Omental fat pad (tissue), 4 donors: ENCODE results near the gene HLCS. TPM values are rescaled to one million over a fixed set of nuclear protein-coding genes. Genes with fewer than 3 reads are reported as not detected.
"Not testable (repeated sequence)": the region's sequence is repeated elsewhere in the genome, so short reads cannot be mapped to it uniquely, and the experiment has no call there.

ENCODE experiments used
- ATAC-seq: fragments of 150-250 bp; one replicate; pipeline ENCODE4 v1.9.1; 2016; ENCODE audit warnings: mild to moderate bottlenecking, moderate library complexity; ENCODE audit not compliant: low FRiP score
- DNase-seq: peaks from one replicate; pipeline ENCODE4 v3.0.0-alpha.2; 2019; ENCODE audit warnings: low spot score
- CTCF ChIP-seq, 3 donors: fragments of 450-650 bp; IDR thresholded peaks; one replicate each; pipeline ENCODE4 v1.5.1; 2016 to 2017; ENCODE audit warnings: antibody characterized with exemption in 3 of 3, mild to moderate bottlenecking in 3 of 3, moderate library complexity in 2 of 3
- total RNA-seq, 4 donors: library from RNA; depleted of rRNA; stranded (reverse); fragments of >200 nt; gene quantifications; one replicate each; pipeline ENCODE4 v1.1.0, GENCODE V29; 2016

The HLCS gene
- total RNA-seq, 4 donors from 2014 or later = 14.3 to 19.3 (median 17.6) TPM

GRCh38 chr21:36960676-36961284 is 5.7 kb downstream of the HLCS start:
- ATAC-seq = no peak
- no peak for DNase-seq
- TF ChIP-seq CTCF (IDR thresholded peaks at IDR 0.05) = no peak

DNA sequence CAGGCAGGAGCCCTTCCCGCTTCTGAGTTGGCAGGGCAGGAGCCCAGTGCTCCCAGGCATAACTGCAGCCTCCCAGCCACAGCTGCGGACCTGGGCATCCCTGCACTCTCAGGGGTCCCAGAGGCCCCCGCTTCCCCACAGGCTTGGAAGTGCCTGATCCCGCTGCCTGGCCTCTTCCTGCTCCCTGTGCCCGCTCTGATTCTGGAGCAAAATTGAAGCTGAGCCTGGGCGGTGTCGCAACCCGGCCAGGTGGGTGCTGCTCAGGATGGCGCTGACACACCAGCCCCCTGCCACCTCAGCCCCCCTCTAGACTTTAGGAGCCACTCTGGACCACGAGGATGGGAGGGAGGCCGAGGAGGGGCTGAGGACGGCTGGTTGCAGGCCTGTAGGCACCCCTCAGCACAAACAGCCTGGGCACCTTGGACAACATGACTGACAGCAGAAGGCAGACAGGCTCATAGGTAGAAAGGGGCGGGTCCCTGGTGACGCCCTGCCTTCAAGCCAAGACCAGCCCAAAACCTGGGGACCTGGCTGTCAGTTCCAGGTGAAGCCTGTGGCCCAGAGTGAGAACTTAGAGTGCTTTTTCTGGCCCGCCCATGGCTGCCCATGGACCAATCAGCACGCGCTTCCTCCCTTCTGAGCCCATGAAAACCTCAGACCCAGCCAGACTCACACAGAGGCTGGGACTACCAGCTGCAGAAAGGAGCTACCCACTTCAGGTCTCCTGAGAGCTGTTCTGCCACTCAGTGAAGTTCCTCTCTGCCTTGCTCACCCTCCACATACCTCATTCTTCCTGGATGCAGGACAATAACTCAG is 7.2 kb downstream of the HLCS start:
- TF ChIP-seq CTCF (IDR thresholded peaks at IDR 0.05) = no peak
- DNase-seq (no peak), ATAC-seq (no peak)

- no peak for ATAC-seq
- TF ChIP-seq CTCF (IDR thresholded peaks at IDR 0.05) = no peak
Measured at GRCh38 chr21:36955783-36956182, 10.7 kb downstream of the HLCS start.

DNA sequence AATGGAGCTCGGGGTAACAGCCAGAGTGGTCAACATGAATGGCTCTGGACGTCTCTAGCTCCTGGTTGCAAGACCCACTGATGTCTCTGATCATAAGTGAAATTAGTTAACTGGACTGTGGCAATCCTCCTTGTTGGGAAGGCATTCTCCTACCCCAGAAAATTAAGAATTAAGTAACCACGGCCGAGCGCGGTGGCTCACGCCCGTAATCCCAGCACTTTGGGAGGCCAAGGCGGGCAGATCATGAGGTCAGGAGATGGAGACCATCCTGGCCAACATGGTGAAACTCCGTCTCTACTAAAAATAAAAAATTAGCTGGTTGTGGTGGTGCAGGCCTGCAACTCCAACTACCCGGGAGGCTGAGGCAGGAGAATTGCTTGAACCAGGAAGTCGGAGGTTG is 14.1 kb downstream of the HLCS start:
- not testable (repeated sequence) for DNase-seq, ATAC-seq

More at GRCh38 chr21:36955783-36956182, 10.7 kb downstream of the HLCS start:
- no peak for DNase-seq

DNA sequence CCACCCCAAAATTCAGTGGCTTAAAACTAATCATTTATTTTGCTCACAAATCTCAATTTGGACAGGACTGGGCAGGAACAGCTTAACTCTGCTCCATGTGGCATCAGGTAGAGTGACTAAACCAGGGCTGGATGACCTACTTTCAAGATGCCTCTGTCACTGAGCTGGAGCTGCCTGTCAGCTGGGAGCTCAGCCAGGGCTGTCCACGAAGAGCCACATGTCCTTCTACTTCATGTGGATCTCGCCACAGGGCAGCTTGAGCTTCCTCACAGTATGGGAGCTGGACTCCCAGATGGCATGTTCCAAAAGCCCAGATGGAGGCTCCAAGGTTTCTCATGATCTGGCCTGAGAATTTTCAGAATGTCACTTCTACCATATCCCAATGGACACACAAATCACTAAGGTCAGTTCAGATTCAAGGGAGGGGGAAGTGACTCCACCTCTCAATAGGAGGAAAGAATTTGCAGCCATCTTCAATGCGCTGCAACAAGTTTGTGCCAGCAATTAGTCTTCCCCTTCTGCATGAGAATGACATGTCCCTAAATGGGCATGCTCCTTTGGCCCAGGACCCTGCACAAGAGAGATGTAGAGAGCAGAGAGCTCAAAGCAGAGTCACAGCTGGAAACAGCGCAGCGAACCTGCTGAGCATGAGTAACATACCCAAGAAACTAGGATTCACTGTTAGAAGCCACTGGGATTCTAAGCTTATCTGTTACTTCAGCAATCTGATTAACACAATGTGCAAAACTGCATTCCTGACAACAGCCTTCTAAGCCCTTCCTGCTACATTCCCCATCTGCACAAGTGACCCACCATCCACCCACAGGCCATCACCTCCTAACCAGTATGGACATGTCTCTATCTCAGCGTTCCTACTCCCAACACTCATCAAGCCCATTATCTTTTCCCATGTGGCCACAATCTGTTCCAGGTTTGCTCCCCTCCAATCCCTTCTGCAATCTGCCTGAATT is 17.0 kb downstream of the HLCS start:
- DNase-seq (no peak), ATAC-seq (no peak)
- TF ChIP-seq CTCF (IDR thresholded peaks at IDR 0.05) = no peak

DNA sequence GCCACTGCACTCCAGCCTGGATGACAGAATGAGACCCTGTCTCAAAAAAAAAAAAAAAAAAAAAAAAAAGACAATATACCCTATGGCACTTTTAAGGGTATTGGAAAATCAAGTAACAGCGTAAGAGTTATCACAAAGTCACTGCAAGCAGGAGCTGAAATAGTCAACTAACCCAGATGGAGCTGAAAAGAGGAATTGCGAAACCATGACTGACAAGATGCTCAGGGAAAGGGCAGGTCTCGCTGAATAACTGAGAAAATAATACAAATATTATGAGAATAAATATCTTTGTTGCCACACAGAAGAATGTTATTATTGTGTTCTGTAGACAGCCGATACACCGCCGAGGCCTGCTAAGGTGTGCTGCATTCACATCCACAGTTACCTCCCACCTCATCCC is 17.8 kb downstream of the HLCS start:
- DNase-seq (no peak), ATAC-seq (no peak)
- no peak for TF ChIP-seq CTCF (IDR thresholded peaks at IDR 0.05)

DNA sequence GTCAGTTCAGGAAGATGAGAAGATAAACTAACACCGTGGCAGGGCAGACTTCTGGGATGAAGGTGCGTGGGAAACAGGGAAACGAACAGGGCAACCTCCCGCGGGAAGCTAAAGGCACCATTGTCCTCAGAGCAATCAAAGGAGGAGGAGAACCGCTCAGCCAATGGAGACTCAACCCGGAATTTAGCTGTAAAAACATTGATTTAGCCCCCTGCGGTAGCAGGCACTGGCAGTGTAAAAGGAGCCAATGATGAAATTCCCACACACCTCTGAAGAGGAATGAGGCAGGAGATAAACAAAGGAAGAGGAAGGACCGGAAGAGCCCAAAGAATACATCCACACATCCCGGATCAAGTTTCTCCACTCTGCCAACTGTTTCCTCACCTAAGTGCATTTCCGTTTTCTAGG is 19.5 kb downstream of the HLCS start:
- no peak for ATAC-seq
- no peak for TF ChIP-seq CTCF (IDR thresholded peaks at IDR 0.05)
- DNase-seq = no peak
